Panc1 (cell line): Measurements from ENCODE around the gene NOX5. TPM values are rescaled to one million over a fixed set of nuclear protein-coding genes. Genes with fewer than 3 reads are reported as not detected.
"Not testable (repeated sequence)": the region's sequence is repeated elsewhere in the genome, so short reads cannot be mapped to it uniquely, and the experiment has no call there.

Experiments used
- ATAC-seq: fragments of 200-7000 bp; cut with Tn5 transposase; 2 replicates; pipeline ENCODE4 v1.9.1; 2020; ENCODE audit warnings: mild to moderate bottlenecking, moderate library complexity
- BruUV-seq: library from RNA; stranded (reverse); fragments of 400-500 nt; replicated peaks from 2 replicates; lab custom pipeline; 2021; lab: Mats Ljungman, UMichigan
- CTCF ChIA-PET: fragments of 300-600 bp; sonication (Branson Sonifier 250); formaldehyde crosslinking; loops from one replicate; lab custom pipeline; 2022; ENCODE audit warnings: antibody characterized with exemption; lab: Charles Lee
- POLR2A ChIA-PET: fragments of 300-600 bp; sonication (Branson Sonifier 250); formaldehyde crosslinking; loops from one replicate; lab custom pipeline; 2022; ENCODE audit warnings: antibody characterized with exemption; lab: Charles Lee
- DNase-seq: peaks from one replicate; pipeline ENCODE4 v3.0.0-alpha.2; 2010; ENCODE audit warnings: low read depth, low spot score
- H3K27ac ChIP-seq: 2 replicates; pipeline ENCODE4 v1.5.1; 2011; ENCODE audit warnings: mild to moderate bottlenecking, low read length, inconsistent platforms
- H3K27me3 ChIP-seq: fragments of 200-500 bp; sonication (Bioruptor generic); 2 replicates; pipeline ENCODE4 v1.6.0; 2014; ENCODE audit warnings: low read length, inconsistent platforms; ENCODE audit not compliant: control insufficient read depth, insufficient read depth
- H3K36me3 ChIP-seq: fragments of 200-500 bp; sonication (Bioruptor generic); 2 replicates; pipeline ENCODE4 v1.5.1; 2014; ENCODE audit warnings: inconsistent platforms, mild to moderate bottlenecking, low read length, moderate library complexity; ENCODE audit not compliant: control insufficient read depth, insufficient read depth
- H3K4me1 ChIP-seq: 2 replicates; pipeline ENCODE4 v1.5.1; 2011; ENCODE audit warnings: inconsistent platforms, mild to moderate bottlenecking, low read length, moderate library complexity; ENCODE audit not compliant: control insufficient read depth, insufficient read depth
- H3K4me3 ChIP-seq, 2 experiments: 2 replicates each; pipeline ENCODE4 v1.5.1; 2011 to 2012; ENCODE audit warnings: low read depth in 2 of 2, low read length in 2 of 2, mild to moderate bottlenecking in 2 of 2, inconsistent platforms in 1 of 2, moderate library complexity in 1 of 2
- H3K9me3 ChIP-seq: fragments of 200-500 bp; sonication (Bioruptor generic); 2 replicates; pipeline ENCODE4 v1.5.1; 2014; ENCODE audit warnings: low read depth, mild to moderate bottlenecking, inconsistent platforms, low read length, moderate library complexity; ENCODE audit not compliant: control insufficient read depth, insufficient read depth
- CTCF ChIP-seq: fragments of 450-650 bp; IDR thresholded peaks from 2 replicates; pipeline ENCODE4 v1.5.1; 2017; ENCODE audit warnings: mild to moderate bottlenecking
- POLR2AphosphoS5 ChIP-seq: IDR thresholded peaks from 2 replicates; pipeline ENCODE4 v1.6.1; 2012; ENCODE audit warnings: mild to moderate bottlenecking, low read depth, low read length, moderate library complexity
- REST ChIP-seq, 2 experiments: IDR thresholded peaks; 2 replicates each; pipeline ENCODE4 v1.6.1; 2011 to 2012; ENCODE audit warnings: low read depth in 2 of 2, control low read depth in 1 of 2, low read length in 1 of 2, mild to moderate bottlenecking in 1 of 2, moderate library complexity in 1 of 2; ENCODE audit not compliant: insufficient read depth in 1 of 2
- SIN3A ChIP-seq: IDR thresholded peaks from 2 replicates; pipeline ENCODE4 v1.6.1; 2012; ENCODE audit warnings: low read depth, mild to moderate bottlenecking, low read length, moderate library complexity, borderline replicate concordance; ENCODE audit not compliant: insufficient read depth
- TCF7L2 ChIP-seq: IDR thresholded peaks from 2 replicates; pipeline ENCODE4 v1.6.1; 2011; ENCODE audit warnings: mild to moderate bottlenecking, low read depth, low read length, inconsistent platforms
- in situ Hi-C: cut with HindIII; loops from 2 replicates; pipeline ENCODE4 v1.10.0; 2016; ENCODE audit warnings: low sequenced_read_pairs, low pct_unique_long_range_greater_than_20kb
- intact Hi-C: fragments of 100-400 bp; cut with micrococcal nuclease; formaldehyde crosslinking; loops from one replicate; pipeline ENCODE4 v1.10.0; 2022; ENCODE audit not compliant: unreplicated experiment
- total RNA-seq: library from RNA; stranded (reverse); gene quantifications from one replicate; pipeline ENCODE4 v1.2.1, GENCODE V29; 2021; ENCODE audit not compliant: unreplicated experiment

Gene NOX5
- total RNA-seq, 1 experiment from 2014 or later, result 0.26 TPM

GRCh38 chr15:68972201-68973065 is 42.1 kb upstream of the NOX5 start:
- Histone ChIP-seq H3K4me1 (no peaks in the 10 kb centered on the region), H3K27me3 (no peaks in the 10 kb centered on the region), H3K36me3 (no peaks in the 10 kb centered on the region), H3K9me3 (peaks cover 6% of the 10 kb centered on the region; the same call in 1 of the 2 replicates), H3K4me3 (no peak overlapping the region), H3K27ac (no peak overlapping the region)
- CTCF ChIA-PET, result no interaction called here
- BruUV-seq, result no TSS peak
- DNase-seq (no peak), ATAC-seq (no peak)
- POLR2A ChIA-PET, result no interaction called here
- intact Hi-C loops, result no loop called here
- no peak for TF ChIP-seq POLR2AphosphoS5
- in situ Hi-C loops, result no loop called here

GRCh38 chr15:68975651-68976160 is 38.8 kb upstream of the NOX5 start:
- DNase-seq, BruUV-seq, POLR2A ChIA-PET, H3K36me3 ChIP-seq, intact Hi-C loops, CTCF ChIA-PET, in situ Hi-C loops, H3K9me3 ChIP-seq, H3K4me3 ChIP-seq, H3K27ac ChIP-seq, ATAC-seq, H3K4me1 ChIP-seq, H3K27me3 ChIP-seq: not testable (repeated sequence)

- POLR2A ChIA-PET, DNase-seq, ATAC-seq, H3K9me3 ChIP-seq, in situ Hi-C loops, intact Hi-C loops, CTCF ChIA-PET, H3K4me3 ChIP-seq, BruUV-seq, H3K27me3 ChIP-seq, H3K27ac ChIP-seq, H3K36me3 ChIP-seq, H3K4me1 ChIP-seq: not testable (repeated sequence)
Measured at GRCh38 chr15:68977426-68977825, 37.1 kb upstream of the NOX5 start.

- DNase-seq, result no peak
- CTCF ChIA-PET, result no interaction called here
- no TSS peak for BruUV-seq
- Histone ChIP-seq H3K9me3 (peaks cover 6% of the 10 kb centered on the region; the same call in 1 of the 2 replicates), H3K4me1 (no peaks in the 10 kb centered on the region), H3K27ac (no peak overlapping the region), H3K36me3 (no peaks in the 10 kb centered on the region), H3K27me3 (peaks cover 3% of the 10 kb centered on the region; the same call in 1 of the 2 replicates), H3K4me3 (no peak overlapping the region)
- ATAC-seq, result no peak
- POLR2A ChIA-PET, result no interaction called here
- TF ChIP-seq TCF7L2 (no peak), POLR2AphosphoS5 (no peak), REST (IDR thresholded peaks at IDR 0.05; ENCODE audit: insufficient read depth in 1 of 2, low read depth in 2 of 2, low read length in 1 of 2) (no peak), SIN3A (no peak), CTCF (no peak)
- intact Hi-C loops (no loop called here), in situ Hi-C loops (no loop called here)
Measured at GRCh38 chr15:68979006-68979405, 35.5 kb upstream of the NOX5 start.
